Measurements from ENCODE around the gene RACK1.

Gene RACK1

DNA sequence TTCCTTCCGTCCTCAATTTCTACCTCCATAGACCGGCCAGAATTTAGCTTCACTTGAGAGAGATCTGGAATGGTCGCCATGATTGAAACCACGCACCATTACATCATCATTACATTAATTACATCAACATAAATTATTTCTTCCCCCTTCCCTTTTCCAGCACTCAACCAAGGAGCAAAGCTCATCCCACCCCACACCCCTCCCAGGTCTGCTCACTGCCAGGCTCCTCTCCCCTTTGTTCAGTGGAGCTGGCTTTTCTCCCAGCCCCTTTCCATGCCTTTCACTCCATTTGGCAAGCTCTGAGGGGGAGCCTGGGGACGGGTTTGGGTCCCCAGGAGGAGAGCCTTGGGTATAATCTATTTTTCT, 8.4 kb downstream of the RACK1 start:
- no peak for DNase-seq (ENCODE audit: low read depth)
- TF ChIP-seq, protein P1, sequence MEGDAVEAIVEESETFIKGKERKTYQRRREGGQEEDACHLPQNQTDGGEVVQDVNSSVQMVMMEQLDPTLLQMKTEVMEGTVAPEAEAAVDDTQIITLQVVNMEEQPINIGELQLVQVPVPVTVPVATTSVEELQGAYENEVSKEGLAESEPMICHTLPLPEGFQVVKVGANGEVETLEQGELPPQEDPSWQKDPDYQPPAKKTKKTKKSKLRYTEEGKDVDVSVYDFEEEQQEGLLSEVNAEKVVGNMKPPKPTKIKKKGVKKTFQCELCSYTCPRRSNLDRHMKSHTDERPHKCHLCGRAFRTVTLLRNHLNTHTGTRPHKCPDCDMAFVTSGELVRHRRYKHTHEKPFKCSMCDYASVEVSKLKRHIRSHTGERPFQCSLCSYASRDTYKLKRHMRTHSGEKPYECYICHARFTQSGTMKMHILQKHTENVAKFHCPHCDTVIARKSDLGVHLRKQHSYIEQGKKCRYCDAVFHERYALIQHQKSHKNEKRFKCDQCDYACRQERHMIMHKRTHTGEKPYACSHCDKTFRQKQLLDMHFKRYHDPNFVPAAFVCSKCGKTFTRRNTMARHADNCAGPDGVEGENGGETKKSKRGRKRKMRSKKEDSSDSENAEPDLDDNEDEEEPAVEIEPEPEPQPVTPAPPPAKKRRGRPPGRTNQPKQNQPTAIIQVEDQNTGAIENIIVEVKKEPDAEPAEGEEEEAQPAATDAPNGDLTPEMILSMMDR (conservative IDR thresholded peaks at IDR 0.05; ENCODE audit: low read depth, low read length) = no peak
- H3K4me3 ChIP-seq (ENCODE audit: low read length) = no peak overlapping the region

DNA sequence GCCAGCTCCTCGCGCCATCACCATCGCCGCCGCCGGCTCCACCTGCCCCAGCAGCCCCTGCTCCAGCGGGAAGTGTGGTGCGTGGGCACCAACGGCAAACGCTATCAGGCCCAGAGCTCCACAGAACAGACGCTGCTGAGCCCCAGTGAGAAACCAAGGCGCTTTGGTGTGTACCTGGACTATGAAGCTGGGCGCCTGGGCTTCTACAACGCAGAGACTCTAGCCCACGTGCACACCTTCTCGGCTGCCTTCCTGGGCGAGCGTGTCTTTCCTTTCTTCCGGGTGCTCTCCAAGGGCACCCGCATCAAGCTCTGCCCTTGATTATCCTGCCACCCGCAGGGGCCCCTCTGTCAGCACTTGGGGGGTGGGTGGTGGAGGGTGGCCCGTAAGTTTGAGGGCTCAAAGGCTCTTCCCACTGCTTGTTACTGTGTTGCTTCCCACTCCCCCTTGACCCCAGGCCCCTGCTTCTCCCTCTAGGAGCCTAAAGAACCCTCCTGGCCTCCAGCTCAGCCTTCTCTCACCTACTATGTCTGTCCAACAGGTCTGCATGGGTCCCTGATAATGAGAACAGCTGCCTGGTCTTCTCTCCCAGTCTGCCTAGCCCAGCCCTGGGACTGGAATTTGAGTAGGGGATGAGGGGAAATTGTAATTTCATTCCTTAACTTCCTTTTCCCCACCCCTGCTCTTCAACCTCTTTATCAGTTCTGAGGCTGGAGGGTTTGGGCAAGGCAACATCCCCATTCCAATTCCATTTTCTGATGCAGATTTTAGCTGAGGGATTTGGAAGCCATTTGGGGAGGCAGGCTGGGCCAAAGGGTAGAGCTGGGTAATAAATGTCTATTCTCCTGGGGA, 9.0 kb downstream of the RACK1 start:
- DNase-seq (ENCODE audit: low read depth) = no peak

DNA sequence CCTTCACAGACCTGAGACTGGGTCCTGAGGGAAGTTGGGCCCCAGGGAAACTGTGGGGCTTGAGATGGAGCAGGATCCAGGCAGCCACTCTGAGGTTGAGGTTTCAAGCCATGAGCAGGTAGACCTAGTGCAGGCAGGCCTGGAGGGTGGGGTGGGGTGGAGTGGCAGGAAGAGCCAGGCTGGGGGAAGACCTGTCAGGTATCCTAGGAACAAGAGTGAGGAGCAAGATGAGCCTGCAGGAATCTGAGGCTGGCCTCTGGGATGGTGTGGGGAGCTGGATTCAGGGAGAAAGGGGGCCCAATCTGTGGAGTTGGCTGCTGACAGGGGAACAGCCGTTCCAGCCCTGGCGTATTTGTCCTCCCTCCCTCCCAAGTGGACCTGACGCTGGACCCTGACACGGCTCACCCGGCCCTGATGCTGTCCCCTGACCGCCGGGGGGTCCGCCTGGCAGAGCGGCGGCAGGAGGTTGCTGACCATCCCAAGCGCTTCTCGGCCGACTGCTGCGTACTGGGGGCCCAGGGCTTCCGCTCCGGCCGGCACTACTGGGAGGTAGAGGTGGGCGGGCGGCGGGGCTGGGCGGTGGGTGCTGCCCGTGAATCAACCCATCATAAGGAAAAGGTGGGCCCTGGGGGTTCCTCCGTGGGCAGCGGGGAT, 9.8 kb downstream of the RACK1 start:
- TF ChIP-seq, protein P1 (conservative IDR thresholded peaks at IDR 0.05; ENCODE audit: low read depth, low read length) = no peak
- H3K4me3 ChIP-seq (ENCODE audit: low read length) = no peak overlapping the region
- no peak for DNase-seq (ENCODE audit: low read depth)

More for the DNA sequence above, 9.0 kb downstream of the RACK1 start:
- TF ChIP-seq, protein P1 (conservative IDR thresholded peaks at IDR 0.05; ENCODE audit: low read depth, low read length) = no peak
- H3K4me3 ChIP-seq (ENCODE audit: low read length) = no peak overlapping the region

DNA sequence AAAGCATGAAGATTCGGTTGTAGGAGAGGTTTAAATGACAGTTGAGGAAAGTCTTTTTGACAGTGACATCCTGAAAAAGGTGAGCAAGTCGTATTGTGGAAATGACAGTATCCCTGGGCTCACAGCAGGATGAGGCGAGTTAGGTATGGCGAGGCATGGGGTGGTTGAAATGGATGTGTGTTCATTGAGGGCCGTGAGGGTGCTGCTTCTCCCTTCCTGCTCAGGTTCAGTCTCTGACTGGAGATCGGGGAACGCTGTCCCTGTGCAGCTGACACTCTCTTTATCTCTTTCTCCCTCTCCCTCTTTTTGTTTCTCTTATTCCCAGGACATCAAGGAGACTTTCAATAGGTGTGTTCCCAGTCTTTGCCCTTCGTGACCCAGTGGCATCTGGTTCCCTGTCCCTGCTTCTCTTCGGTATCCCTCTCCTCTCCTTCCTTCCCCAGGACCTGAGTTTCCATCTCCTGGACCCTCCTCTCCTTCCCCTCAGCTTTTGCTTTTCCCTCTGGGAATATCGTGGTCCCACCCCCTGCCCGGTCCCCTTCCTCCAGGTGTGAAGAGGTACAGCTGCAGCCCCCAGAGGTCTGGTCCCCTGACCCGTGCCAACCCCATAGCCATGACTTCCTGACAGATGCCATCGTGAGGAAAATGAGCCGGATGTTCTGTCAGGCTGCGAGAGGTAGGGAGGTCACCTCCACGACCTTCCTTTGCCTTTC, 10.5 kb downstream of the RACK1 start:
- TF ChIP-seq, protein P1 (conservative IDR thresholded peaks at IDR 0.05; ENCODE audit: low read depth, low read length) = no peak
- no peak for DNase-seq (ENCODE audit: low read depth)
- no peak overlapping the region for H3K4me3 ChIP-seq (ENCODE audit: low read length)

DNA sequence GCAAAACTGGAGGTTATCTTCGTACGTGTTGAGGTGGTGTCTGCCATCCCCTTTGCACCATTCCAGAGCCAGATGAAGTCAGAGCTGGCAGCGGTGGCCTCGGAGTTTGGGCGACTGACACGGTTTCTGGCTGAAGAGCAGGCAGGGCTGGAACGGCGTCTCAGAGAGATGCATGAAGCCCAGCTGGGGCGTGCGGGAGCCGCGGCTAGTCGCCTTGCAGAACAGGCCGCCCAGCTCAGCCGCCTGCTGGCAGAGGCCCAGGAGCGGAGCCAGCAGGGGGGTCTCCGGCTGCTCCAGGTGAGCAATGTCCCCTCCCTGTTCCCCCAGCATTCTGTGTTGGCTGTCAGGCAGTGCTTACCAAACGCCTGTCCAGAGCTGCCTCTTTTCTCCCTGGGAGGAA, 11.1 kb downstream of the RACK1 start:
- TF ChIP-seq, protein P1 (conservative IDR thresholded peaks at IDR 0.05; ENCODE audit: low read depth, low read length) = no peak
- DNase-seq (ENCODE audit: low read depth) = no peak
- H3K4me3 ChIP-seq (ENCODE audit: low read length) = no peak overlapping the region

DNA sequence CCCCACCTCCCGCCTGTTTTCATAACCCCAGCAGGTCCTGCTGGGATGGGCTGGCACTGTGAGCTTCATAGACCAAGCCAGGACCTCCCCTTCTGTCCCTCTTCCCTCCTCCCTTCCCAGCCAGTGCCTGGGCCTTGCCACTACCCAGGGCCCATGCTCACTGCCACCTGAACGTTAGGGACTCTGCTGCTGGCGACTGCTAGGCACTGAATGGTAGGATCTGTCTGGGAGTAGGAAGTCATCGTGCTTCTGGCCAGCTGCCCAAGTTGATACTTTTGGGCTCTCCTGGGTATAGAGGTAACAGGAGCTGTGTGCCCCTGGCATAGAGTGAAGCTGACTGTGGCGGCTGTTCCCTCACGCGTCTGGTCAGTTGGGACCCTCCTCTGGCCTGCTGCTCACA, 12.3 kb downstream of the RACK1 start:
- no peak for DNase-seq (ENCODE audit: low read depth)
- no peak overlapping the region for H3K4me3 ChIP-seq (ENCODE audit: low read length)

More for the DNA sequence above, 12.3 kb downstream of the RACK1 start:
- TF ChIP-seq, protein P1 (conservative IDR thresholded peaks at IDR 0.05; ENCODE audit: low read depth, low read length) = no peak
